ENCODE data around the gene RIPPLY3.

RIPPLY3 gene

DNA sequence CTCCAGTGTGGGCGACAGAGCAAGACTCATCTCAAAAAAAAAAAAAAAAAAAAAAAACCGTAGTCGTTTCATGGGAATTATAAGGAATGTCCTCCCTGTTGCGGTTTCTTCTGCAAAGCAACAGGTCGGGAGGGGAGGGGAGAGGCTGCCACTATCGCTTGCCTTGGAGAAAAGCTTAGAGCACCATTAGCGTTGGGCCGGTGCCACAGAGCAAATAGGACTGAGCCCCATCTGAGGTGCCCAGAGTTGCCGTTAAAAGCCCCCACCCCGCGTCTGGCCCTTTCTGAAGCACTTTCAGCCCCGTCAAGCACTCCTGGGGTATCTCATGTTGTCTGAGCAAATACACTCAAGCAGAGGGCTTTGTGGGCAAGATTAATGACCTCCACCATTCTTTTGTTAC lies 2.2 kb downstream of the RIPPLY3 start:
- Histone ChIP-seq H3K4me2 (ENCODE audit: insufficient read depth, low read length, poor library complexity, severe bottlenecking) (no peak overlapping the region), H3K9me3 (replicated peaks in 1 of 2; ENCODE audit: control insufficient read depth in 2 of 2, insufficient read depth in 1 of 2, low read depth in 1 of 2, low read length in 2 of 2) (peaks cover 2 to 10% of the 10 kb centered on the region in 2 donors), H3K27me3 (ENCODE audit: control insufficient read depth in 3 of 3, insufficient read depth in 3 of 3, low read depth in 1 of 3, low read length in 3 of 3) (peaks cover 0 to 32% (median 7%) of the 10 kb centered on the region in 3 experiments), H3K14ac (ENCODE audit: low read length) (no peak overlapping the region), H2AK5ac (ENCODE audit: low read depth, low read length) (no peak overlapping the region), H3K9ac (ENCODE audit: low read depth, low read length, poor library complexity) (no peak overlapping the region), H3K79me1 (ENCODE audit: low read depth, low read length) (no peaks in the 10 kb centered on the region), H2AFZ (ENCODE audit: low read length) (peak overlapping the region; percentile 61), H4K8ac (ENCODE audit: low read depth, low read length) (no peak overlapping the region), H3K18ac (ENCODE audit: low read length) (no peak overlapping the region), H4K91ac (ENCODE audit: low read depth, low read length, poor library complexity) (no peak overlapping the region), H3K4me1 (ENCODE audit: control insufficient read depth in 2 of 2, insufficient read depth in 1 of 2, low read depth in 1 of 2, low read length in 2 of 2) (peaks cover 0 to 3% of the 10 kb centered on the region in 2 donors), H3K27ac (replicated peaks; ENCODE audit: low read length) (no peak overlapping the region), H3K36me3 (replicated peaks in 1 of 2; ENCODE audit: control insufficient read depth in 2 of 2, insufficient read depth in 2 of 2, low read length in 2 of 2) (no peaks in the 10 kb centered on the region), H2BK12ac (ENCODE audit: low read length) (no peak overlapping the region), H2BK5ac (ENCODE audit: low read length) (no peak overlapping the region), H3K4me3 (ENCODE audit: low read length in 2 of 2) (no peak overlapping the region), H2BK120ac (ENCODE audit: low read depth, low read length) (no peak overlapping the region), H3K23ac (ENCODE audit: low read depth, low read length, poor library complexity) (no peak overlapping the region), H2BK15ac (ENCODE audit: low read length) (no peak overlapping the region), H3K4ac (ENCODE audit: low read length) (no peak overlapping the region)
- WGBS, 2 donors (ENCODE audit: extremely low coverage in 2 of 2, insufficient read length in 2 of 2, insufficient replicate concordance in 1 of 2) = no CpG with 5 or more reads among the region's 12 CpGs
- DNase-seq (ENCODE audit: low spot score) = no peak

DNA sequence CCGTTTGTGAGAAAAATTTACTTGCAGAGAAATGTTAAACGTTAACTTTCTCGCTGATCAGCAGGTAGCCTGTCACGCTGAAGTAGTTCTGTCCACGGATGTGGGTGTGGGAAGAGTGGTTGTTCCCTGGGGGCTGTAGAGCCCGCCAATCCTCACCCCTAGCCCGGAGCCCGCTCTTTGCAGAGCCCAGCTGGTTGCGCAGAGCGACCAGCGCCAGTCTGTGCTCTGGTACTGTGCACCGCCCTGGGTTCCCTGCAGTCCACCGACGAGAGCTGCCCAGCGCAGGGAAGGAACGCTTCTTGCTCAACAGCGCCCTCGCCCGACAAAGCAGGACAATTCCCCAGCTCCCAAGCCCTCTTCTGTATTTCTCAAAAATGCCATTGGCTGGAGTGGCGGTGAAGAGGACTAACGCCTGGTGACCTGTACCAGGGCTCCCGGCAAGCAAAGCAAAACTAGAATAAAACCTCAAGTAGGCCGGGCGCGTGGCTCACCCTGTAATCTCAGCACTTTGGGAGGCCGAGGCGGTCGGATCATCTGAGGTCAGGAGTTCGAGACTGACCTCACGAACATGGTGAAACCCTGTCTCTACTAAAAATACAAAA lies 3.3 kb downstream of the RIPPLY3 start:
- DNase-seq (ENCODE audit: low spot score) = peak; percentile 83
- H2BK120ac ChIP-seq (ENCODE audit: low read depth, low read length) = no peak overlapping the region
- no peak overlapping the region for H3K27ac ChIP-seq (replicated peaks; ENCODE audit: low read length)
- H3K14ac ChIP-seq (ENCODE audit: low read length) = no peak overlapping the region
- H3K4me1 ChIP-seq (ENCODE audit: control insufficient read depth in 2 of 2, insufficient read depth in 1 of 2, low read depth in 1 of 2, low read length in 2 of 2) = peaks cover 0 to 3% of the 10 kb centered on the region in 2 donors
- no peak overlapping the region for H2BK15ac ChIP-seq (ENCODE audit: low read length)
- H3K27me3 ChIP-seq (ENCODE audit: control insufficient read depth in 3 of 3, insufficient read depth in 3 of 3, low read depth in 1 of 3, low read length in 3 of 3) = peaks cover 0 to 32% (median 7%) of the 10 kb centered on the region in 3 experiments
- H2AK5ac ChIP-seq (ENCODE audit: low read depth, low read length) = no peak overlapping the region
- no peak overlapping the region for H2BK12ac ChIP-seq (ENCODE audit: low read length)
- H4K8ac ChIP-seq (ENCODE audit: low read depth, low read length) = no peak overlapping the region
- no peak overlapping the region for H3K9ac ChIP-seq (ENCODE audit: low read depth, low read length, poor library complexity)
- H3K18ac ChIP-seq (ENCODE audit: low read length) = peak overlapping the region; percentile 60
- no peak overlapping the region for H3K4me3 ChIP-seq (ENCODE audit: low read length in 2 of 2)
- peak overlapping the region; percentile 13 for H3K4me2 ChIP-seq (ENCODE audit: insufficient read depth, low read length, poor library complexity, severe bottlenecking)
- H3K9me3 ChIP-seq (replicated peaks in 1 of 2; ENCODE audit: control insufficient read depth in 2 of 2, insufficient read depth in 1 of 2, low read depth in 1 of 2, low read length in 2 of 2) = peaks cover 2 to 10% of the 10 kb centered on the region in 2 donors
- H4K91ac ChIP-seq (ENCODE audit: low read depth, low read length, poor library complexity) = no peak overlapping the region
- H3K4ac ChIP-seq (ENCODE audit: low read length) = no peak overlapping the region
- no peak overlapping the region for H3K23ac ChIP-seq (ENCODE audit: low read depth, low read length, poor library complexity)
- H2AFZ ChIP-seq (ENCODE audit: low read length) = peak overlapping the region; percentile 47
- no peak overlapping the region for H2BK5ac ChIP-seq (ENCODE audit: low read length)
- H3K36me3 ChIP-seq (replicated peaks in 1 of 2; ENCODE audit: control insufficient read depth in 2 of 2, insufficient read depth in 2 of 2, low read length in 2 of 2) = no peaks in the 10 kb centered on the region
- WGBS, 2 donors (ENCODE audit: extremely low coverage in 2 of 2, insufficient read length in 2 of 2, insufficient replicate concordance in 1 of 2) = no CpG with 5 or more reads among the region's 30 CpGs
- no peaks in the 10 kb centered on the region for H3K79me1 ChIP-seq (ENCODE audit: low read depth, low read length)

- H2AK5ac ChIP-seq (ENCODE audit: low read depth, low read length) = peak overlapping the region; percentile 29
- H3K4me3 ChIP-seq (ENCODE audit: low read length in 2 of 2) = no peak overlapping the region
- H4K91ac ChIP-seq (ENCODE audit: low read depth, low read length, poor library complexity) = no peak overlapping the region
- no peak overlapping the region for H4K8ac ChIP-seq (ENCODE audit: low read depth, low read length)
- WGBS, 2 donors (ENCODE audit: extremely low coverage in 2 of 2, insufficient read length in 2 of 2, insufficient replicate concordance in 1 of 2) = no CpG with 5 or more reads among the region's 13 CpGs
- DNase-seq (ENCODE audit: low spot score) = no peak
- H2BK5ac ChIP-seq (ENCODE audit: low read length) = no peak overlapping the region
- H2BK12ac ChIP-seq (ENCODE audit: low read length) = no peak overlapping the region
- H2BK15ac ChIP-seq (ENCODE audit: low read length) = peak overlapping the region; percentile 55
- no peak overlapping the region for H3K14ac ChIP-seq (ENCODE audit: low read length)
- H3K27me3 ChIP-seq (ENCODE audit: control insufficient read depth in 3 of 3, insufficient read depth in 3 of 3, low read depth in 1 of 3, low read length in 3 of 3) = no peaks in the 10 kb centered on the region
- H3K23ac ChIP-seq (ENCODE audit: low read depth, low read length, poor library complexity) = peak overlapping the region; percentile 51
- peak overlapping the region; percentile 35 for H3K18ac ChIP-seq (ENCODE audit: low read length)
- no peak overlapping the region for H3K4ac ChIP-seq (ENCODE audit: low read length)
- no peak overlapping the region for H3K9ac ChIP-seq (ENCODE audit: low read depth, low read length, poor library complexity)
- no peak overlapping the region for H3K27ac ChIP-seq (replicated peaks; ENCODE audit: low read length)
- H3K4me1 ChIP-seq (ENCODE audit: control insufficient read depth in 2 of 2, insufficient read depth in 1 of 2, low read depth in 1 of 2, low read length in 2 of 2) = no peaks in the 10 kb centered on the region
- H3K4me2 ChIP-seq (ENCODE audit: insufficient read depth, low read length, poor library complexity, severe bottlenecking) = no peak overlapping the region
- H3K79me1 ChIP-seq (ENCODE audit: low read depth, low read length) = peaks cover 2% of the 10 kb centered on the region
- peak overlapping the region; percentile 26 for H2AFZ ChIP-seq (ENCODE audit: low read length)
- no peaks in the 10 kb centered on the region for H3K36me3 ChIP-seq (replicated peaks in 1 of 2; ENCODE audit: control insufficient read depth in 2 of 2, insufficient read depth in 2 of 2, low read length in 2 of 2)
- no peak overlapping the region for H2BK120ac ChIP-seq (ENCODE audit: low read depth, low read length)
- no peaks in the 10 kb centered on the region for H3K9me3 ChIP-seq (replicated peaks in 1 of 2; ENCODE audit: control insufficient read depth in 2 of 2, insufficient read depth in 1 of 2, low read depth in 1 of 2, low read length in 2 of 2)
These were observed 11.6 kb downstream of the RIPPLY3 start for GRCh38 chr21:37017951-37018679.

DNA sequence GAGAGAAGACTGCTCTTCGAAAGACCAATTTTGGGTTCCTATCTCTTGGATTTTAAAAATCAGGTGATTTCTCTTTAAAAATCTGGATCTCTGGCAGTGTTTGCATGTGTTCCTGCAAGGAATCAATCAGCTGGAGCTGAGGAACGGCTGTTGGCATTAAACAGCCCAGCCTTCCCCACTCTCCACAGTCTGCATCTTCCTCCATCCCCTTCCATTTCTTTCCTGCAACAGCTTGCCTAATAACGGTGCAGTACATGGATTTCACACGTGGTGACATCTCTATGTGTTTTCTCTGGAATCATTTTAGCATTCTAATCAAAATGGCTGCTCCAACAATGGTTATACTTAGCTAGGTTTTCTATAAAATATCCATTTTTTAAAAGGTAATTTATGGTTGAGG lies 20.0 kb downstream of the RIPPLY3 start:
- Histone ChIP-seq H3K4me2 (ENCODE audit: insufficient read depth, low read length, poor library complexity, severe bottlenecking) (no peak overlapping the region), H3K23ac (ENCODE audit: low read depth, low read length, poor library complexity) (no peak overlapping the region), H3K14ac (ENCODE audit: low read length) (no peak overlapping the region), H3K4me3 (ENCODE audit: low read length in 2 of 2) (no peak overlapping the region), H4K91ac (ENCODE audit: low read depth, low read length, poor library complexity) (no peak overlapping the region), H3K4me1 (ENCODE audit: control insufficient read depth in 2 of 2, insufficient read depth in 1 of 2, low read depth in 1 of 2, low read length in 2 of 2) (peaks cover 0 to 1% of the 10 kb centered on the region in 2 donors), H3K27ac (replicated peaks; ENCODE audit: low read length) (no peak overlapping the region), H2AK5ac (ENCODE audit: low read depth, low read length) (no peak overlapping the region), H3K9ac (ENCODE audit: low read depth, low read length, poor library complexity) (no peak overlapping the region), H2BK12ac (ENCODE audit: low read length) (no peak overlapping the region), H2BK5ac (ENCODE audit: low read length) (no peak overlapping the region), H3K9me3 (replicated peaks in 1 of 2; ENCODE audit: control insufficient read depth in 2 of 2, insufficient read depth in 1 of 2, low read depth in 1 of 2, low read length in 2 of 2) (no peaks in the 10 kb centered on the region), H3K18ac (ENCODE audit: low read length) (no peak overlapping the region), H2BK15ac (ENCODE audit: low read length) (no peak overlapping the region), H3K4ac (ENCODE audit: low read length) (no peak overlapping the region), H3K36me3 (replicated peaks in 1 of 2; ENCODE audit: control insufficient read depth in 2 of 2, insufficient read depth in 2 of 2, low read length in 2 of 2) (no peaks in the 10 kb centered on the region), H4K8ac (ENCODE audit: low read depth, low read length) (no peak overlapping the region), H2BK120ac (ENCODE audit: low read depth, low read length) (no peak overlapping the region), H3K27me3 (ENCODE audit: control insufficient read depth in 3 of 3, insufficient read depth in 3 of 3, low read depth in 1 of 3, low read length in 3 of 3) (no peaks in the 10 kb centered on the region), H2AFZ (ENCODE audit: low read length) (peak overlapping the region; percentile 71), H3K79me1 (ENCODE audit: low read depth, low read length) (no peaks in the 10 kb centered on the region)
- WGBS, 2 donors (ENCODE audit: extremely low coverage in 2 of 2, insufficient read length in 2 of 2, insufficient replicate concordance in 1 of 2) = no CpG with 5 or more reads among the region's 4 CpGs
- no peak for DNase-seq (ENCODE audit: low spot score)
